T-helper 17 cell (primary cell): ENCODE results near the gene LGR5. TPM values are rescaled to one million over a fixed set of nuclear protein-coding genes. Genes with fewer than 3 reads are reported as not detected.
A peak's percentile ranks its signal among the peaks of the same experiment; 100 is the strongest.

Experiments used
- ATAC-seq: fragments of 150-1000 bp; cut with Tn5 transposase; 2 replicates; pipeline ENCODE4 v1.10.0; 2021; ENCODE audit warnings: mild to moderate bottlenecking, moderate library complexity
- DNase-seq, 3 donors: peaks; one replicate each; pipeline versions ENCODE4 v3.0.0 to v3.0.0-alpha.2; 2020 to 2021
- H3K9me3 ChIP-seq: one replicate; pipeline ENCODE4 v1.7.0; 2013; ENCODE audit warnings: low read length, mild to moderate bottlenecking; ENCODE audit not compliant: control insufficient read depth, poor library complexity, severe bottlenecking
- H3K27ac Mint-ChIP-seq: one replicate; pipeline ENCODE4 v1.8.0; 2022; ENCODE audit warnings: mild to moderate bottlenecking, moderate library complexity, mixed read lengths
- H3K27me3 Mint-ChIP-seq: one replicate; pipeline ENCODE4 v1.8.0; 2022; ENCODE audit warnings: mixed read lengths
- H3K36me3 Mint-ChIP-seq: one replicate; pipeline ENCODE4 v1.8.0; 2022; ENCODE audit warnings: low read depth, mixed read lengths
- H3K4me1 Mint-ChIP-seq: one replicate; pipeline ENCODE4 v1.8.0; 2022; ENCODE audit warnings: mild to moderate bottlenecking, mixed read lengths
- H3K4me3 Mint-ChIP-seq: one replicate; pipeline ENCODE4 v1.8.0; 2022; ENCODE audit warnings: mild to moderate bottlenecking, moderate library complexity, mixed read lengths
- total RNA-seq, 4 donors: library from RNA in 2 of 4; stranded (reverse) in 2 of 4; gene quantifications; one replicate each; pipeline ENCODE4 v1.2.3 and lab custom pipeline; 2022 to 2026

Gene LGR5
- total RNA-seq (not detected), total RNA-seq (lab: John Stamatoyannopoulos, UW) (0 reads per million in 2 donors)

- ATAC-seq (peak; percentile 27), DNase-seq (no peak)
Measured at GRCh38 chr12:71439613-71440344, at the start of gene LGR5. Gene LGR5, plus strand, starts transcription at chr12:71439798. Its CDS starts 283 bp downstream, at chr12:71440081.

GRCh38 chr12:71392521-71393145, 47.0 kb upstream of the LGR5 start:
- Mint-ChIP-seq H3K36me3 (peaks cover 3% of the 10 kb centered on the region), H3K4me3 (no peak overlapping the region), H3K4me1 (no peaks in the 10 kb centered on the region), H3K27ac (no peak overlapping the region), H3K27me3 (peaks cover 5% of the 10 kb centered on the region)
- peak; percentile 49 for ATAC-seq
- no peak for DNase-seq
- no peaks in the 10 kb centered on the region for H3K9me3 ChIP-seq

More at GRCh38 chr12:71439613-71440344, at the start of gene LGR5:
- peaks cover 44% of the 10 kb centered on the region for H3K27me3 Mint-ChIP-seq
- H3K9me3 ChIP-seq, result no peaks in the 10 kb centered on the region
- H3K36me3 Mint-ChIP-seq, result no peaks in the 10 kb centered on the region
- peak within 1 kb of the TSS; percentile 80 for H3K4me3 Mint-ChIP-seq
- peaks cover 10% of the 10 kb centered on the region for H3K4me1 Mint-ChIP-seq
- H3K27ac Mint-ChIP-seq, result no peak within 1 kb of the TSS

DNA sequence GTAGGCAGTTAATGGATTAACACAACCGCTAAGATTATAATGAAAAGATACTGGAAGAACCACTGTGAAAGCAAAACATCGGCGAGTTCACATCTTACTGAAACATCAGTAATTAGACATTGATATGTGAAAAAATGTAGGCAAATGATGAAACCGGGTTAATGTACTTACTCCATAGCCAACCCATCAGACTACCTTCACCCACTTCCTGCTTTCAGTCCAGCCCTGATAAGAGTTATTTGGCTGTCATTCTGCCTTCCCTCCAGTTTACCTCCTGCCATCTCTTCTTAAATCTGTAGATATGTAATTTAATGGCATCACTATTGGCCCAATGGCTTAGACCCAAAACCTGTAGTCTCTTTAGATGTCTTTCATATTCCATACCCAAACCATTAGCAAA, 46.0 kb upstream of the LGR5 start:
- ATAC-seq (no peak), DNase-seq (no peak)
- H3K4me3 Mint-ChIP-seq, result no peak overlapping the region
- peaks cover 3% of the 10 kb centered on the region for H3K36me3 Mint-ChIP-seq
- H3K27ac Mint-ChIP-seq, result no peak overlapping the region
- H3K4me1 Mint-ChIP-seq, result no peaks in the 10 kb centered on the region
- peaks cover 5% of the 10 kb centered on the region for H3K27me3 Mint-ChIP-seq
- H3K9me3 ChIP-seq, result no peaks in the 10 kb centered on the region

DNA sequence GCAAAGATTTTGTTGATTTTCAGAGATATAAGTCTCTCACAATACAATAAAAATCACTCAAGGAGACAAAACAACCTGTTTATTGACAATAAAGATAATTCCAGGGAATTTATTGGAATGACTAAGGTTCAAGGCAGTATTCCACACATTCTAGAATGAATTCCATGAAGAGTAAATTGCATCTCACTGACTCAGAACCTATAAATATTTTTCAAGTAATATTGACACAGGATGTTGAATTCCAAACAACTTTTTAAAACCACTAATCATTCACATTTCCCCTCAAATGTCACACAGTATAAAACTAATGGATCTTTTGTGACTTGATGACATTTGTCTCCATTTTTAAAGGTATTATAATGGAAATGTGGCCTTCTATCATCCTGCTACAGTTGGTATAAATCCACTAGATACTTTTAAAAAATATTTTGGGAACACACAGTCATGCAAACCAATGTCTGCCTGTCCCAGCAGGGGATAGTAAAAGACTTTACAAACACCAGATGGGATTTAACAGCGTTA, 42.1 kb upstream of the LGR5 start:
- ATAC-seq (no peak), DNase-seq (no peak)
- H3K4me1 Mint-ChIP-seq, result no peaks in the 10 kb centered on the region
- H3K27ac Mint-ChIP-seq, result no peak overlapping the region
- peaks cover 3% of the 10 kb centered on the region for H3K36me3 Mint-ChIP-seq
- H3K9me3 ChIP-seq, result no peaks in the 10 kb centered on the region
- H3K4me3 Mint-ChIP-seq, result no peak overlapping the region
- peaks cover 10% of the 10 kb centered on the region for H3K27me3 Mint-ChIP-seq

DNA sequence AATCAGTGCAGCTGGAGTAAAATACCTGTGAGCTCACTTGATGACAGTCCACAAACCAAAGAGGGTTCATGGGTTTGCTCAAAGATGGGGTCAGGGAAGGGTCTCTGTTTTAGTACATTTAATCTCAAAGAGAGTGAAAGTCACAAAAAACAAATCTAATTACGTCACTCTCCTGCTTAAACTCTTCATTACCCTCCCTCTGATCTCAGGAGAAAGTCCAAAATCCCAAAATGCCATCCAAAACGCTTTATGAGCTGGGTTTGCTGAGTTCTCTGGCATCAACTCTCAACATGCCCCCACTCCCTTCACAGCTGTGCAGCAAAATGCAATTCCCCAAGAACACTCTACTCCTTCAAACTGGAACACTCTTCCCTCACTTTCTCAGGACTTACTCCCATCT, 40.4 kb upstream of the LGR5 start:
- ATAC-seq (no peak), DNase-seq (no peak)
- no peak overlapping the region for H3K4me3 Mint-ChIP-seq
- H3K27me3 Mint-ChIP-seq, result peaks cover 19% of the 10 kb centered on the region
- no peaks in the 10 kb centered on the region for H3K9me3 ChIP-seq
- no peaks in the 10 kb centered on the region for H3K4me1 Mint-ChIP-seq
- H3K36me3 Mint-ChIP-seq, result peaks cover 3% of the 10 kb centered on the region
- H3K27ac Mint-ChIP-seq, result no peak overlapping the region

GRCh38 chr12:71400481-71400880, 39.1 kb upstream of the LGR5 start:
- DNase-seq (no peak), ATAC-seq (no peak)
- no peak overlapping the region for H3K4me3 Mint-ChIP-seq
- H3K9me3 ChIP-seq, result no peaks in the 10 kb centered on the region
- H3K27ac Mint-ChIP-seq, result no peak overlapping the region
- peaks cover 3% of the 10 kb centered on the region for H3K36me3 Mint-ChIP-seq
- peaks cover 19% of the 10 kb centered on the region for H3K27me3 Mint-ChIP-seq
- H3K4me1 Mint-ChIP-seq, result no peaks in the 10 kb centered on the region

DNA sequence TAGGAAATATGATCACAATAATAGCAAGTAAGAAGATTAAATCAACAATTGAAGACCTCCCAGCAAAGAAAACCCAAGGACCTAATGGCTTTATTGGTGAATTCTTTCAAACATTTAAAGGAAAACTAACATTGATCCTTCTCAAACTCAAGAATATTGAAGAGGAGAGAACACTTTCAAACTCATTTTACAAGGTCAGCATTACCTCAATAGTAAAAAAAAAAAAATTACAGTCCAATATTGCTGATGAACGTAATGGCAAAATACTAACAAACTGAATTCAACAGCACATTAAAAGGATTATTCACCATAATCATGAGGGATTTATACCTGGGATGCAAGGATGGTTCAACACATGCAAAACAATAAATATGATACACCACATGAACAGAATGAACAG, 33.7 kb upstream of the LGR5 start:
- Mint-ChIP-seq H3K4me1 (no peaks in the 10 kb centered on the region), H3K27me3 (peaks cover 12% of the 10 kb centered on the region), H3K4me3 (no peak overlapping the region), H3K27ac (no peak overlapping the region), H3K36me3 (no peaks in the 10 kb centered on the region)
- ATAC-seq (no peak), DNase-seq (no peak)
- H3K9me3 ChIP-seq, result no peaks in the 10 kb centered on the region

DNA sequence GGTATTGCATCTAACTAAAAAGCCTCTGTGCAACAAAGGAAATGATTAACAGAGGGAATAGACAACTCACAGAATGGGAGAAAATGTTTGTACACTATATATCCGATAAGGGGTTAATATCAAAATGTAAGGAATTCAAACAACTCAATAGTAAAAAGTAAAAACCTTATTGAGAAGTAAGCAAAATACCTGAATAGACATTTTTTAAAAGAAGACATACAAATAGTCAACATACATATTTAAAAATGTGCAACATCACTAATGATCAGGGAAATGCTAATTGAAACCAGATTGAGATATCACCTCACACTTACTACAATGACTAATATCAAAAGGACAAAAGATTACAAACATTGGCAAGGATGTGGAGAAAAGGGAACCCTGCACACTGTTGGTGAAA, 31.9 kb upstream of the LGR5 start:
- H3K27ac Mint-ChIP-seq, result no peak overlapping the region
- H3K36me3 Mint-ChIP-seq, result no peaks in the 10 kb centered on the region
- no peak for ATAC-seq
- no peaks in the 10 kb centered on the region for H3K9me3 ChIP-seq
- DNase-seq, result no peak
- H3K4me1 Mint-ChIP-seq, result no peaks in the 10 kb centered on the region
- no peak overlapping the region for H3K4me3 Mint-ChIP-seq
- peaks cover 6% of the 10 kb centered on the region for H3K27me3 Mint-ChIP-seq

DNA sequence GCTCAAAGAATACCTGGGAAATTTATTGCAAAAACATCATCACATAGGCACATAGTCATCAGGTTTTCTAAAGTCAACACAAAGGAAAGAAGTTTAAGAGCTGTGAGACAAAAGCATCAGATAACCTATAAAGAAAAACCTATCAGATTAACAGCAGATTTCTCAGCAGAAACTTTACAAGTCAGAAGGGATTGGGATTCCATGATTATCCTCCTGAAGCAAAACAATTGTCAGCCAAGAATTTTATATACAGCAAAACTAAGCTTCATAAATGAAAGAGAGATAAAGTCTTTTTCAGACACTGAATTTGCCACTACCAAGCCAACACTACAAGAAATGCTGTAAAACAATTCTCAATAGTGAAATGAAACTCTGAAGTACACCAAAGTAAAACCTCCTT, 28.8 kb upstream of the LGR5 start:
- no peaks in the 10 kb centered on the region for H3K4me1 Mint-ChIP-seq
- no peak overlapping the region for H3K27ac Mint-ChIP-seq
- H3K9me3 ChIP-seq, result no peaks in the 10 kb centered on the region
- DNase-seq (no peak), ATAC-seq (no peak)
- peaks cover 7% of the 10 kb centered on the region for H3K27me3 Mint-ChIP-seq
- H3K4me3 Mint-ChIP-seq, result no peak overlapping the region
- no peaks in the 10 kb centered on the region for H3K36me3 Mint-ChIP-seq

DNA sequence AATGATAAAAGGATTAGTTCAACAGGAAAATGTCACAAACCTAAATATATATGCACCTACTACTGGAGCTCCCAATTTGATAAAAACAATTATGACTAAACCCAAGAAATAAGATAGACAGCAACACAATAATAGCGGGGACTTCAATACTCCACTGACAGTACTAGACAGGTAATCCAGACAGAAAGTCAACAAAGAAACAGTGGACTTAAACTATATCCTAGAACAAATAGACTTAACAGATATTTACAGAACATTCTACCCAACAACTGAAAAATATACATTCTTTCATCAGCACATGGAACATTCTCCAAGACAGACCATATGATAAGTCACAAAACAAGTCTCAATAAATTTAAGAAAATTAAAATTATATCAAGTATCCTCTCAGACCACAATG, 28.0 kb upstream of the LGR5 start:
- peaks cover 15% of the 10 kb centered on the region for H3K27me3 Mint-ChIP-seq
- H3K36me3 Mint-ChIP-seq, result no peaks in the 10 kb centered on the region
- no peaks in the 10 kb centered on the region for H3K9me3 ChIP-seq
- no peak for ATAC-seq
- H3K27ac Mint-ChIP-seq, result no peak overlapping the region
- DNase-seq, result no peak
- no peaks in the 10 kb centered on the region for H3K4me1 Mint-ChIP-seq
- no peak overlapping the region for H3K4me3 Mint-ChIP-seq

DNA sequence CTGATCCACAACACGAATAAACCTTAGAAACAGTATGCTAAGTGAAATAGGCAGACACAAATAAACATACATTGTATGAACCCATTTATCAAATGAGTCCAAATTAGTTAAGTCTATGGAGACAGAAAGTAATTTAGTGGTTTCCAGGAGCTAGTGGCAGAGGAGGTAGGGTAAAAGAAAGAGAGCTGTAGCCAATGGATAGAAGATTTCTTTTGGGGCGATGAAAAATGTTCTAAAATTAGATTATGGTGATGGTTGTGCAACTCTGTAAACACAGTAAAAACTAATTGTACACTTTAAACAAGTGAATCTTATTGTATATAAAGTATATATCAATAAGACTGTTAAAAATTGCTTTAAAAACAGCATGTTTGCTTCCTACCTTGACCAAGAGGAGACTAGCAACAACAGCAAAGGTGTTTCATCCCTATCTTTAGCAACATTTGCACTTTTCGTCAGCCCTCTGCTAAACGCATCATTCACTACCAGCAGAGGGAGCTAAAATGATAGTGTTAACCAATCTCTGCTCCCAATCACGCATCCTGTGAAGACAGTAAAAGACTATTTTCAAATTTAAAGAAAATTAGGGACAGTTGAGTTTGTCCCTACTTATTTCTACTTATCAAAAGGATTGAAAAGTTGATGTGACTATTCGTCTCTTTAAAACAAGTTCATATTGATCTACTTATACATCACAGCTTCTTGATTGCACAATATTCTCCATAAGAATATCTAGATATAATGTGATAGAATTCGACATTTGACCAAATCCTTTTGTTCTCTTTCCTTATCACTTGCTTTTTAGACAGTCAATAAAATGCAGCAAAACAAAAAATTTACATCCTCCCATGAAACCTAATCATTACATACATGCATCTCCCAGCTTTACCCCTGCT, 24.0 kb upstream of the LGR5 start:
- H3K9me3 ChIP-seq, result no peaks in the 10 kb centered on the region
- no peak for DNase-seq
- H3K27me3 Mint-ChIP-seq, result peaks cover 28% of the 10 kb centered on the region
- no peak overlapping the region for H3K4me3 Mint-ChIP-seq
- no peaks in the 10 kb centered on the region for H3K36me3 Mint-ChIP-seq
- H3K27ac Mint-ChIP-seq, result no peak overlapping the region
- H3K4me1 Mint-ChIP-seq, result no peaks in the 10 kb centered on the region
- peak; percentile 64 for ATAC-seq

GRCh38 chr12:71417181-71417580, 22.4 kb upstream of the LGR5 start:
- Mint-ChIP-seq H3K27me3 (peaks cover 28% of the 10 kb centered on the region), H3K27ac (no peak overlapping the region), H3K36me3 (no peaks in the 10 kb centered on the region), H3K4me3 (no peak overlapping the region), H3K4me1 (no peaks in the 10 kb centered on the region)
- no peak for DNase-seq
- ATAC-seq, result no peak
- H3K9me3 ChIP-seq, result no peaks in the 10 kb centered on the region

DNA sequence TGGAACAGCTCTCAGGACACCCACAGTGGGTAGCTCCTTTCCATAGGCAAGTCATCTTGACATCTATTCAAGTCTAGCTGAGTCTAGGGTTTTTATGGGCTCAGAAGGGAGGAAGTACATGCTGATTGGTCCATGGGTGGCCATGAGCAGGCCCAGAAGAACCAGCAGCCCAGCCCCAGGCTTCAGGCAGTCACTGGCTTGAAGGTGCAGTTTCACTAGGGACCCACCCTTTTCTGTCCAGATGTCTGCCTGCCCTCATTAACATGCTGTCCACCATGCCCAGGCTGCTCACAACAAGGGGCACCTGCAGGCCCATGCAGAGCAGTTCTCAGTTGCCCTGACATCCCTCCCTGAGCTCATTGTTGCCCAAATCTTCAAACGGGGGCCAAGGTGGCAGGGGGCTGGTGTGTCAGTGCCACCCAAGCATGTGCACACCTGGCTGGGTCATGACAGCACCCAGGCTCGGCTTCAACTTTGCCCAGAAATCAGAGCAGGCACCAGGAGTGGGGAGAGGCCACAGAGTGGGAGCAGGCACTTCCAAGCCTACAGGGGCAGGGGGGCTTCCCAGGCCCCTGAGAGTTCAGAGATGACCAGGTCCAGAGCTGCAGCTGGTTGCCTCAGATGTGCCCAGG, 18.7 kb upstream of the LGR5 start:
- Mint-ChIP-seq H3K4me1 (no peaks in the 10 kb centered on the region), H3K27me3 (peaks cover 47% of the 10 kb centered on the region), H3K36me3 (peaks cover 3% of the 10 kb centered on the region), H3K27ac (no peak overlapping the region), H3K4me3 (no peak overlapping the region)
- no peak for DNase-seq
- ATAC-seq, result no peak
- H3K9me3 ChIP-seq, result no peaks in the 10 kb centered on the region
